HEK293T (cell line): ENCODE measurements around the gene TLK2.

Source experiments
- FOXA1 ChIP-seq: fragments of 450-650 bp; IDR thresholded peaks from 2 replicates; pipeline ENCODE4 v1.6.1; 2016; ENCODE audit warnings: mild to moderate bottlenecking
- L3MBTL2 ChIP-seq: fragments of 450-650 bp; conservative IDR thresholded peaks from 2 replicates; pipeline ENCODE4 v1.6.1; 2016; ENCODE audit warnings: mild to moderate bottlenecking
- LEF1 ChIP-seq: fragments of 450-650 bp; IDR thresholded peaks from 2 replicates; pipeline ENCODE4 v1.6.1; 2017; ENCODE audit warnings: mild to moderate bottlenecking, borderline replicate concordance

GRCh38 chr17:62648956-62649294 is 170.3 kb downstream of the TLK2 start:
- TF ChIP-seq LEF1 (no peak), FOXA1 (no peak), L3MBTL2 (no peak)
